H1 (cell line): ENCODE data around the gene POU6F2. TPM values are rescaled to one million over a fixed set of nuclear protein-coding genes. Genes with fewer than 3 reads are reported as not detected.

Source experiments
- GTF2F1 ChIP-seq: IDR thresholded peaks from 2 replicates; pipeline ENCODE4 v1.6.1; 2012; ENCODE audit warnings: low read depth, low read length, improper control_type of control experiment, borderline replicate concordance
- NRF1 ChIP-seq: IDR thresholded peaks from 2 replicates; pipeline ENCODE4 v1.6.1; 2011; ENCODE audit warnings: mild to moderate bottlenecking, low read depth, low read length, improper control_type of control experiment
- POLR2AphosphoS5 ChIP-seq: IDR thresholded peaks from 2 replicates; pipeline ENCODE4 v1.6.1; 2011; ENCODE audit warnings: low read depth, low read length
- polyA plus RNA-seq, 7 experiments: library from polyadenylated mRNA; depleted of rRNA in 3 of 7; stranded (reverse) in 5 of 7; unstranded in 2 of 7; fragments of >200 nt in 5 of 7; fragments of 200-250 nt in 2 of 7; gene quantifications; 1 replicate in 5 of 7; 2 replicates in 1 of 7; 4 replicates in 1 of 7; pipeline versions ENCODE4 v1.2.1 to v1.2.3, GENCODE V29; 2011 to 2013; ENCODE audit warnings: missing spikeins in 2 of 7, mixed read lengths in 2 of 7
- total RNA-seq: library from RNA; stranded (reverse); fragmentation: NEBNext Ultra II Directional; extraction: Animal tissue kit (Norgen Biotek cat#: 25700); gene quantifications from 2 replicates; pipeline ENCODE4 v1.2.1, GENCODE V29; 2021

POU6F2 gene
- total and polyA plus RNA-seq, 2 of the 8 experiments (the other 6 are each of a cell fraction or from before 2014, with no cell fraction given) = 1.1 to 2.0 TPM

DNA sequence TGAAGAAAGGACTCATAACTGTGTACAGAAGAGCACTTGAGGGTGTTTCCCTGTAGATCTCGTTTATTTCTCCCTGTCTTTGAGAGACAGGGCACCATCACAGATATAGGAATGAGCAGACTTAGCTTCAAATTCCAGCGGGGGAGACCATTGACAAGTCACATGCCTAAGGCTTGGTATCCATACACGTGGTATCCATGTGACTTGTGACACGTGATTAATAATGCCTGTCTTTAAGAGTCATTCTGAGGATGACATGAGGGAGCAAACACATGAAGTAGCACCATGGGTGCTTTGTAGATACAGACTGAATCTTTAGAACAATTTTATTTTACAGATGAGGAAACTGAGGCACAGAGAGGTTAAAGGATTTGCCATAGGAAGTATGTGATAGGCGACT, 292.3 kb downstream of the POU6F2 start (continued):
- TF ChIP-seq NRF1 (no peak), POLR2AphosphoS5 (no peak), GTF2F1 (no peak)
